GM08714 (cell line): Measurements from ENCODE around the gene NAALADL2.
"Not testable (repeated sequence)": the region's sequence is repeated elsewhere in the genome, so short reads cannot be mapped to it uniquely, and the experiment has no call there.

Experiments
- H3K4me3 ChIP-seq: fragments of 200-500 bp; sonication (Bioruptor generic); 2 replicates; pipeline ENCODE4 v1.5.1; 2014; ENCODE audit warnings: mild to moderate bottlenecking, low read length, inconsistent platforms
- ZNF274 ChIP-seq: IDR thresholded peaks from 2 replicates; pipeline ENCODE4 v1.6.1; 2012; ENCODE audit warnings: mild to moderate bottlenecking, low read depth, low read length

The NAALADL2 gene

DNA sequence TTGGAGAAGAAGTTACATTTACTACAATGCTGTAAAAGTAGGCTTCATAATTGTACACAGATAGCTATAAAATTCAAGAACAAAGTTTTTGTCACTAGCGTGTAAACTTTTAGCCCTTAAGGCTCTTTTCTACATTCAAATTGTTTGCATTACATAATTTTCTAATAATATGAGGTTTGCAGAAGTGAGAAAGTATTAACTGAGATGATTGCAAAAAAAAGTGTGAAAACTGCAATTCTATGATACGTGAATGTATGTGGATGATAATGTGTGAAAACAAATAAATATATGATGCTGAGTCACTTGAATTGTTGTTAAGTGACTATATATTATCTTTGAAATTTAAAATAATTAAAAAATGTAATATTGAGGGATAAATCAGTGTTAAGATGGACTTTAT lies 557.5 kb downstream of the NAALADL2 start:
- no peak for TF ChIP-seq ZNF274

DNA sequence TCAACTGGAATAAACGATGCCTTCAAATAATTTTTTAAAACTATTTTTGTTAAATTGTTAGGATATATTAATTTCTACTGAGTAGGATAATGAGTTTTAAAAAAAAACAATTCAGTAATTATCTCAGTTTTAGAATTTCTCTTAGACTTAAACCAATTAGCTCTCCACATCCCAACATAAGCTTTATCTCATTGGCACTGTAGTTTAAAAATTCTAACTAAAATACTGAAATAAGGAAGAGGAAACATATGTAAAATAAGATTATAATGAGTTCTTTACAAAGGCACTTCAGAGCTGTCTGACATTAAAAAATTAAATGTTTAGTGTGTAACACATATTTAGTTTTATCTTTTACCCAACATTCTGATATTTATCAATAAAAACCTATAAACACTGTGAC lies 558.3 kb downstream of the NAALADL2 start:
- TF ChIP-seq ZNF274: no peak
- no peak overlapping the region for H3K4me3 ChIP-seq

More for the DNA sequence above, 557.5 kb downstream of the NAALADL2 start:
- no peak overlapping the region for H3K4me3 ChIP-seq

DNA sequence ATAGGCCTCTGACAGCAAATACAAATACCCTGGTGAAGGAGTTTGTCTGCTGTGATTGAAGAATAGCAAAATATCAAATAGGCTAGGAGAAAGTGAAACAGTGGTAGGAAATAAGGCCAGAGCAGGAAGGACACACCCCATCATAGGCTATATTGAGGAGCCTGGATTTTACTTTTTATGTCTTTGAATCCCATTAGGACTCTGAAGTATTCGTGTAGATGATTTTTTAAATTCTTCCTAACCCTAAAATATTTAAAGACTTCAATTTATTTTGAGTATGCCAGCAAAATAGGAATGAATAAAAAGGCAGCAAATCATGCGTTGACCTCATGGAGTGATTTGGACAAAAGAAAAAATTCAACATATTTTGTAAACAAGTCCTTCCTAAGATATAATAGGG lies 562.8 kb downstream of the NAALADL2 start:
- TF ChIP-seq ZNF274: no peak

DNA sequence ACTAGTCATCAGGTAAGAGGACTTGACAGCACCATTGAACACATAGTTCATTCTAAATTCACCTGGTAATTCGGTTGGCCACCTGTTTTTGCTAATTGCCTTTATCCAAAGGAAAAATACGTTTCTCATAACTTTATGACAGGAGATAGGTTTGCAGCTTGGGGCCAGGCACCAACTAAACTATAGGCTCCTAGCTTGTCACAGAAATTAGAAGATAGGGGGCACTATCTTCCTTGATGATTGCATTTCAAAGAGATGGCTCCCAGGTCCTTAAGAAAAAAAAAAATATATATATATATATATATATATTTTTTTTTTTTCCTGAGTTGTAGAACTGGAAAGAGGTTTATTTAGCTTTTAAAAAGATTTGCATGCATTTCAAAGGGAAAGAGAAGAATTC lies 563.6 kb downstream of the NAALADL2 start:
- no peak for TF ChIP-seq ZNF274
- no peak overlapping the region for H3K4me3 ChIP-seq

More for the DNA sequence above, 562.8 kb downstream of the NAALADL2 start:
- H3K4me3 ChIP-seq: no peak overlapping the region

DNA sequence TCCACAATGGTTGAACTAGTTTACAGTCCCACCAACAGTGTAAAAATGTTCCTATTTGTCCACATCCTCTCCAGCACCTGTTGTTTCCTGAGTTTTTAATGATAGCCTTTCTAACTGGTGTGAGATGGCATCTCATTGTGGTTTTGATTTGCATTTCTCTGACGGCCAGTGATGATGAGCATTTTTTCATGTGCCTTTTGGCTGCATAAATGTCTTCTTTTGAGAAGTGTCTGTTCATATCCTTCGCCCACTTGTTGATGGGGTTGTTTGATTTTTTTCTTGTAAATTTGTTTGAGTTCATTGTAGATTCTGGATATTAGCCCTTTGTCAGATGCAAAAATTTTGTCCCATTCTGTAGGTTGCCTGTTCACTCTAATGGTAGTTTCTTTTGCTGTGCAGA lies 564.7 kb downstream of the NAALADL2 start:
- H3K4me3 ChIP-seq: not testable (repeated sequence)

DNA sequence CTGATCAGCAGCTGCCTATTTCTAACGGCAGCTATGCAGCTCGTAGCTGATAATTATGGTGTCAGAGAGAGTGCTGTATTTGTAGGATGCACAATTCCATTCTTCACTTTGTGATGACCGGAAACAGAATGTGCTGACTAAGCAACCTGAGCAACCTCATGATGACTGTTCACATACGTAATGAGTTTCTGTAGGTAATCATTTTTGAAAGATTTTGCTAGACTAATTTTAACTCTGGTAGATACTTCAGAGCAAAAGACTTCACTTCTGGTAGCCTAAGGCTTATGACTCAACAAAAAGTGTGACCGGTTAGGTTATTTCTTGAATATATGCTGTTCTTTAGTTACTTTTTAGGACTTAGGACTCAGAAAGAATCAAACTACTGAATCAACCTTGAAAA lies 567.7 kb downstream of the NAALADL2 start:
- H3K4me3 ChIP-seq: no peak overlapping the region
- TF ChIP-seq ZNF274: no peak

DNA sequence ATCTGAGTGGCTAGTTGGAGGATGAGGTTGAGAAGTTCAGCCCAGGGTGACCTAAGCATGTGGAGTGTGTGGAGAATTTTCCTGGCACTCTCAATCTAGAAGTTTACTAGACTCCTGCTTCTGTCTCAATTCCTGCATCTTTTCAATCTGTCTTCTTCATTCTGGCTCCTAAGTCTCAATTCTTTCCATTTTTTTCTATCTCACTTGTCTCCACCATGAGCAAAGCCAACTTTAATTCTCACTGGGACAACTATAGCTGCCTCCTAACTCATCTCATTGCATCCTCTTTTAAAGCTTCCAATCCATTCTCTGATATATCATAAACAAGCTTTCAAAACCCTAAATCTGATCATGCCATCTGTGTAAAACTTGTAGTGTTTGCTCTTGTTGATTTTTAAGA lies 569.3 kb downstream of the NAALADL2 start:
- no peak overlapping the region for H3K4me3 ChIP-seq
- no peak for TF ChIP-seq ZNF274

DNA sequence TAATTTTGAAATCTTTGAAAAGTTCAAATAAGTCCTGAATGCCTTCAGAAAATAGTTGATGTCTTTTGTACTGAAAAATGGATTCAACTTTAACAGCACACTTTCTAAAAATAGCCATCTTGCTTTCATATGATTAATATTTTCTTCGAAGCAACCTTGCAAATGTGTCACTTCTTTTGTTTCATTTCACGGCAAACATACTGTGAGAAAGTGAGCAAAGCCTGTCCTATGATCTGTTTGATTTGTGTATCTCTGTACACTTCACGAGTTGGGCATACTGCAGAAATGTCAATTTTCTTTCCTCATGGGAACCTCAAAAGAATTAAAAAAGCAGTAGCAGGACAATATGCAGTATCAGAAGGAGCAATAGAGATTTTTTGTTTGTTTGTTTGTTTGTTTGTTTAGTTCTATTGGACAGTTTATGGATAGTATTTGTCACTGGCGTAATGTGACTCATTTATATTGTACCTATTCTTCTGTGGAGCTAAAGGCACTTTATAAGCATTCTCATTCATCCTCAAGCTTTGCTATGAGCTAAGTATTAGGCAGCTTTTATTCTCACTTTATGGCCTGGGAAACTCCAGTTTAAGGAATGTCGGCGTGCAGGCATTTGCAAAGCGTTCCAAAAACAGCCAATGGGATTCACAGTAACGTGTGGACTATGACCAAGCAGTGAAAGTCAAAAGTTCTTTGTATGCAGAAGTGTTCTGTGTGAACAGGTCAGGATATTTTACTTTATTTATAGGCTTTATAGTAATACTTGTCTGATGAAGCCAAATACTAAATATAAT lies 572.0 kb downstream of the NAALADL2 start:
- no peak overlapping the region for H3K4me3 ChIP-seq
- no peak for TF ChIP-seq ZNF274

DNA sequence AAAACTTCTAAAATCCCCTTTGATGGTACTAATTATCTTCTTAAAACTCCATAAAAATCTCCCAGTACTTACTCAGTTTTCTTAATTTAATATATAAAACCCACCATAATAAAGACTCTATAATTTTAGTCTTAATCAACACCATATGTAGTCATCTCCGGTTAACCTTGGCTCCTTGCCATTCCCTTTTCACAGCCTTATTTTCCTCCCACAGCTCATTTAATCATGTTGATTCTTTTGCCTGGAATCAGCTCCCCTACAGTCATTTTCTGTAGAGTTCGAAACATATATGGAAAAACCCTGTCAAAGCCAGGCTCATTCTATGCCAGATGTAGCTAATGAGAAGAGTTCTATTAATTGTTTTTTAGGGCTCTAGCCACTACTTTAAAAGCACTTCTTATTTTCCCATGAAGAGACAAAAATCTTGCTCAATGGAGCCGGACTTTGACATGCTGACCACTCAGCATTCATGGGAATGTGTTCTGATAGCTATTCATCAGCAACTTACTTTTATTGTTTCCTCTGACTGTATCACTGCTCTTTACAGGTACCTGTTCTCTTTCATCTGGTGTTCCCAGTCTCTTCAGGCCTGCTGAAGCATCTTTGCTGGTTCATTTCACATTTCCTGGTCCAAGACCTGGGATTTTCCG lies 573.4 kb downstream of the NAALADL2 start:
- no peak overlapping the region for H3K4me3 ChIP-seq

DNA sequence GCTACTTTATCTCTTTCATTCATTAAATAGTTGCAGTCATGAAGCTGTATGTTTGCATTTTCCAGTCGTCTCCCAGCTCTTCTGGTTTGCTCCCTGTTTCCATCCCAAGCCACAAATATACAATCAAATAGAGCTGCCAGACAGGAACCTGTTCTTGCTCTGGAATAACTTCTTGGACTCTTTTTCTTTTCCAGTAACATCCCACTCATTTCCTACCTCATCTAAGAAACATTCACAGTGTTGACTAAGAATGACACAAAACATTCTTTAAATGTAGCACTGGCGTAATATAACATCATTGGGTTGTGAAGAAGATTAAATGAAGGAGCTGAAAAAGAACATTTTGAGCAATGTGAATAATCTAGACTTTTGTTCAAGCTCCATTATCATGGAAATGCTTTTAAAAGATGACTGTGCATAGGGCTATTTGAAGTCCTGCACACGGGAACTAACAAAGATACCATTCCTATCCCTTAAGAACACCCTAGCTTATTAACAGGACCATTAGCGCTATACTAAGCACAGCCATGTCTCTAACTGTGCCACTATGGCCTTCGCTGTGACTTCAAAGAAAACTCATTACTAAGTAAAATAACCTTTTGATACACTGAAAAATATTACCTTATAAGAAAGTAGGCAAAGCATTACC lies 574.0 kb downstream of the NAALADL2 start:
- no peak overlapping the region for H3K4me3 ChIP-seq
- TF ChIP-seq ZNF274: no peak

More for the DNA sequence above, 573.4 kb downstream of the NAALADL2 start:
- no peak for TF ChIP-seq ZNF274

DNA sequence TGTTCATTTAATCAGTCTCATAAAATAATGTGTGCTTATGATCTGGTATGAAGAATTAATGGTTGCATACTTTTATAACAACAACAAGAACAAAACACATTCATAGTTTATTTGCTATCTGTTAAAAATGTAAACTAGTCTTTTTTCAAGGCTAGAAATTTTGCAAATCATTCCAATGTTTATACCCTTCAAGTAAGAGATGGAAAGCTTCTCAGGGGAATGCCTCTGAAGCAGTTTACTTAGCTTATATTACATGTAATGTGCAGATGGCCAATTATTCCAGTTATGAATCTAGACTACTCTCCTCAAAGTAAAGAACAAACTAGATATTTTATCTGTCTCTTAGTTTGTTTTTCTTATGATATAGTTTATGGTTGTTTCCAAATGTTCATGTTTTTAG lies 575.4 kb downstream of the NAALADL2 start:
- H3K4me3 ChIP-seq: no peak overlapping the region
- no peak for TF ChIP-seq ZNF274

DNA sequence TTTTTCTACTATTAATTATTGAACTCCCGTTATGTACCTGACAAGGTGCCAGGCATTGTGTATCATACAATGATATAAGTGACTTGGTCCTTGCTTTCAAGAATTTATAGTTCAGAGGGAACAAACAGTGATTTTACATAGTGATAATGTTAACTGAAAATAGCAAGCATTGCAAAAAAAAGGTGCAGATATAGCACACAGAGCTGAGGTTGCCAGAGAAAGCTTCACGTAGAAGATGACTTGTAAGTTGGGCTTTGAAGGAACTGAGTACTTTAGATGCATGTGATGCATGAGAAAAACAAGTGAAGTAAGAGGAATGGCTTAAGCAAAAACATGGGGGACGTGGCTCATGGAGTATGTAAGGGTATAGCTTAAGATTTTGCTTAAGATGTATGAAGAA lies 584.5 kb downstream of the NAALADL2 start:
- no peak overlapping the region for H3K4me3 ChIP-seq
- TF ChIP-seq ZNF274: no peak

DNA sequence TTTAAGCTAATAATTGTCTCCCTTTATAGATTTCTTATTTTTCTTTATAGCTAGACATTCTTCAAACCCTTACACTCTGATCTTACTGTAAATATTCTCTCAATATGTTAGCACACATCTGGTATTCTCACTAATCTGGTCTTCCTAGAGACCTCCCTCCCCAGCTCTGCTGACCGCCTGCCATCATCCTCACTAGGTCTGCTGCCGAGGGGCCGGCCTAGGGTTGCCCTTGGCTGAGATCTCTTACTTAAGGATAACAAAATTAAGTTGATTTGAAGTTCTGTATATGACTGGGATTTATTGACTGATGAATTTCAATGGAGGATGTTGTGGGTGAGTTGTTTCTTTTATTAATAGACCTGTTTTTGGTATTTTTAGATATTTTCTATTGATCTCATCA lies 586.6 kb downstream of the NAALADL2 start:
- H3K4me3 ChIP-seq: no peak overlapping the region
- TF ChIP-seq ZNF274: no peak

DNA sequence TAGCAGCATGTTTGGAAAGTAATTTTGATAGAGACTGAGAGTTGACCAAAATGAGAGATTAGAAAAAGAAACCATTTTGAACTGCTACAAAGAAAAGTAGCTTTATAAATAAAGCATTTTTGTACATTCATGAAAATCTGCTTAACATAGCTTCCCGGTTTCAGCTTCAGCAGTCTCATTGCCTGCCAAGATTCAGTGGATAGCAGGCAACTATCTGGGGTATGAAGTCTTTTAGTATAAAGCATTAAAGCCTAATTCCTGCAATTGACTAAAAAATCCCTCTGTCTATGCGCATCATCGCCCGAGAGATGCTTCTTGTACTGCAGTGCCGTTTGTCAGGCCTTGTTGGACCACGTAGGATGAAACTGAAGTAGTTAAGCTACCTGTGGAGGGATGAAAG lies 588.4 kb downstream of the NAALADL2 start:
- no peak overlapping the region for H3K4me3 ChIP-seq
- TF ChIP-seq ZNF274: no peak

DNA sequence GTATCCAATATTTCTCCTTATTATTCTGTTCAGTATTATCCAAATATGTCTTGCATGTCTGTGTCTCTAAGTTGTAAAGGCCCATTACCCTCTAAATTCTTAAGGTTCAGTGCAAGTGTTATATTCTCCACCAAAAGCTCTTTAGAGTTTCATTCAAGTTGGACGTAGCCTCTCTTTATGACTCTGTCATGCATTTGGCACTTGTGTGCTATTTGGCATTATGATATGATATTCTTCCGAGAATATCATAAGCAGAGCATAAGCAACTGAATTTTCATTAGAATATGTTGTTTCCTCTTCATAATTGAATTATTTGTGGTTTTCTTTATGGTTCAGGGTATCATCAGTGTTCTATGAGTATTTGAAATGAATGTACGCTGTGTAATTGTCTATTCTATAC lies 594.2 kb downstream of the NAALADL2 start:
- no peak for TF ChIP-seq ZNF274
- H3K4me3 ChIP-seq: no peak overlapping the region
